ENCODE measurements around the gene FBLN2. TPM values are rescaled to one million over a fixed set of nuclear protein-coding genes. Genes with fewer than 3 reads are reported as not detected.

FBLN2 gene
- total and polyA plus RNA-seq, 2 of the 13 experiments (the other 11 are each of a cell fraction or from before 2014, with no cell fraction given): not detected

- TF ChIP-seq HMGXB3 (CRISPR knock-in tag; IDR thresholded peaks at IDR 0.05; ENCODE audit: borderline replicate concordance): no peak
- TF ChIP-seq ZMAT5 (CRISPR knock-in tag; IDR thresholded peaks at IDR 0.05; ENCODE audit: borderline replicate concordance, low read depth): no peak
- TF ChIP-seq BCL6 (CRISPR knock-in tag; IDR thresholded peaks at IDR 0.05): no peak
Measured at GRCh38 chr3:13514639-13515435, 34.1 kb upstream of the FBLN2 start (continued).

- Histone ChIP-seq H4K20me1 (ENCODE audit: insufficient read depth, low read length) (no peaks in the 10 kb centered on the region), H3K4me2 (ENCODE audit: low read depth, low read length) (no peak overlapping the region), H3K4me3 (replicated peaks in 1 of 3; ENCODE audit: insufficient read depth in 1 of 3, low read depth in 2 of 3, low read length in 3 of 3) (no peak overlapping the region), H3K27me3 (ENCODE audit: control insufficient read depth in 1 of 2, insufficient read depth in 2 of 2, low read length in 2 of 2) (peaks cover 16 to 92% of the 10 kb centered on the region in 2 experiments), H3K9me3 (ENCODE audit: low read length) (no peaks in the 10 kb centered on the region), H3K27ac (ENCODE audit: extremely low read length, insufficient read depth, low read length) (no peak overlapping the region), H3K36me3 (replicated peaks in 1 of 2; ENCODE audit: control insufficient read depth in 1 of 2, insufficient read depth in 2 of 2, low read length in 2 of 2) (no peaks in the 10 kb centered on the region), H3K4me1 (ENCODE audit: insufficient read depth, low read length) (no peaks in the 10 kb centered on the region), H2AFZ (ENCODE audit: low read length) (no peak overlapping the region), H3K9ac (ENCODE audit: insufficient read depth, low read depth, low read length) (no peak overlapping the region), H3K79me2 (ENCODE audit: insufficient read depth, low read length) (no peaks in the 10 kb centered on the region)
- CTCF ChIA-PET (ENCODE audit: low intra/inter-chr PET ratio, low total read pairs): no interaction called here
- POLR2A ChIA-PET: no interaction called here
- intact Hi-C loops (cut with micrococcal nuclease; ENCODE audit: unreplicated experiment): no loop called here
- FAIRE-seq (no peak), ATAC-seq (no peak), DNase-seq (ENCODE audit: low spot score) (no peak)
- no TSS peak for BruUV-seq (replicated peaks)
- in situ Hi-C loops (cut with HindIII; ENCODE audit: extremely low pct_ligation_motif_present, low pct_unique_long_range_greater_than_20kb): no loop called here
- 52% methylated on average over 14 of the region's 26 CpGs for WGBS (ENCODE audit: low lambda C conversion rate)
- TF ChIP-seq SKIL (CRISPR knock-in tag; IDR thresholded peaks at IDR 0.05; ENCODE audit: borderline replicate concordance): no peak
- no peak for TF ChIP-seq MYNN (CRISPR knock-in tag; IDR thresholded peaks at IDR 0.05; ENCODE audit: low read depth)
Measured at GRCh38 chr3:13515786-13516759, 32.9 kb upstream of the FBLN2 start.

All from HepG2 (cell line).